OCI-M2 (cell line): ENCODE results near the gene ANKRD40CL.
"Not testable (repeated sequence)": the region's sequence is repeated elsewhere in the genome, so short reads cannot be mapped to it uniquely, and the experiment has no call there.

Experiments
- DNase-seq: peaks from one replicate; lab custom pipeline; 2025; ENCODE audit not compliant: unreplicated experiment; lab: John Stamatoyannopoulos, UW

ANKRD40CL gene, protein sequence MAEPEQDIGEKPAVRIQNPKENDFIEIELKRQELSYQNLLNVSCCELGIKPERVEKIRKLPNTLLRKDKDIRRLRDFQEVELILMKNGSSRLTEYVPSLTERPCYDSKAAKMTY

DNA sequence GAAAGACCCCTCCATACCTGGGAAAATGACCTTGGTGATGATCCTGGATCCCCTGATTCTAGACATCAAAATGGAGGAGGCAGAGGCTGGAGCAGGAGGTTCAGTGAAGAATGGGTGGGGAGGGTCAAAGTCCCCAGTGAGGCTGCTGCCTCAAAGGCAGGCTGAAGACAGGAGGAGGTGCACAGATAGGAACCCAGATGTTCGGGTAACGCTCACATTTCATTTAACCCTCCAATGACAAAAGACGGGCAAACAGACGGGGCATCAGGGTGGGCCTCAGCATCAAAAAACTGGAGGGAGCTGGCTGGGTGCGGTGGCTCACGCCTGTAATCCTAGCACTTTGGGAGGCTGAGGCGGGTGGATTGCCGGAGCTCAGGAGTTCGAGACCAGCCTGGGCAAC, at the start of gene ANKRD40CL:
Gene ANKRD40CL (minus strand): TSS at position 73 of the 400 bp plus-strand sequence. CDS start 605 bp downstream, outside the sequence.
- no peak for DNase-seq

DNA sequence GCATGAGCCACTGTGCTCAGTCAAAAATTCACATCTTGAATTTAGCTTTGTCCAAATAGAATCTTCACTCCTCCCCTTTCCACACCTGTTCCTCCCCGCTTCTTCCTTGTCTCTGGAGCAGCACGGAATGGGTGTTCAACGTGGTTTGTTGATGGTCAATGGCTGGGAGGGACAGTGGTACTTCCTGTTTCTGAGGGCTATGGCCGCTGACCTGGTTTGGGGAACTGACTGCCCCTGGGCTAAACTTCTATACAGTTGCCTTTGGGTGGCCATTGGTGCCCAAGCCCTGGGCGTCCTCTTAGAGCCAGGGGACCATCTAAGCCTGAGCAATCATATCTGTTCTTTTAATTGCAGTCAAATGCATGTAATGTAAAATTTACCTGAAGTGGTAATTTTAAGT, 49.0 kb upstream of the ANKRD40CL start:
- no peak for DNase-seq

DNA sequence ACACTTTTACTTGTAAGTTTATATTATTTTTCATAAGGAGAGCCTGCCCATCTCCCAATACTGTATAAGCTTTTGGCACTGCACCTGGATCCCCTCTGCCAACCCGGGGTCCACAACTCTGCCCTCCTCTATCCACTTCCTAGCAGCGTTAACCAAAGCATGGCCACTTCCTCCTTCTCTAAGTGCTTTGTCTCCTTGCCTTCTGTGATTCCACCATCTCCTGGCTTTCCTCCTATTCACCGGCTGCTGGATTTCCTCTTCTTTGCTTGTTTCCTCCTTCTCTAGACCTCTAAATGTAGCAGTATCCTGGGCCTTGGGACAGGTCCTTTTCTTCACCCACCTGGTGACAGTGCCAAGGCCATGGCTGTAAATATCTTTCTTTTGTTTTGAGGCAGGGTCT, 48.1 kb upstream of the ANKRD40CL start:
- no peak for DNase-seq

DNA sequence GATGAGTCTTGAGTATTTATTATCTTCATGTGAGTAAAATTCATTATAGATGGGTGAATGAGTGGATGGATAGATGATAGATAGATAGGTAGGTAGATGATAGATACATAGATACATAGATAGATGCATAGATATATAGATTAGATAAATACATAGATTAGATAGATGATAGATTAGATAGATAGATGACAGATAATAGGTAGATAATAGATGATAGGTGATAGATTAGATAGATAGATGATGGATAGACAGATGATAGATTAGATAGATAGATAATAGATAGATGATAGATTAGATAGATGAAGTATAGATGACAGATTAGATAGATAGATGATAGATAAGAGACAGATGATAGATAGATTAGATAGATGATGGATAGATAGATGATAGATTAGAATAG, 46.3 kb upstream of the ANKRD40CL start:
- no peak for DNase-seq

DNA sequence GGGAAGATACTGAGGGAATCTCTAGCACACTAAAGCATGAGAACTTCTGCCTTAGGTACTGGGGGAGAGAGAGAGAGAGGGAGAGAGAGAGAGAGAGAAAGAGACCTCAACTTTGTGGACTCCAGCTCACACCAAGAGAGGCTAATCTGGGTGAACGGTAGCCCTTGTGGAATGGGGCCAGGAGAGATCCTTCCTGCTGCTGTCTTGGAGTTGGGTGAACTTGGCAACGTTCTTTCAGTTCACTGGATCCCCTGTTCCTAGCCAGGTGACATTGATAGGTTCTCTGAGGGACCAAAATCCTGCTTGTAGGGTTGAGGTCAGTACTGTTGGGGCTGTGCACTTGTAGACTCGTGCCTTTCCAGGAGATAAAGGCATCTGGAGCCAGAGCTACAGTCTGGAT, 41.6 kb upstream of the ANKRD40CL start:
- DNase-seq, result no peak

DNA sequence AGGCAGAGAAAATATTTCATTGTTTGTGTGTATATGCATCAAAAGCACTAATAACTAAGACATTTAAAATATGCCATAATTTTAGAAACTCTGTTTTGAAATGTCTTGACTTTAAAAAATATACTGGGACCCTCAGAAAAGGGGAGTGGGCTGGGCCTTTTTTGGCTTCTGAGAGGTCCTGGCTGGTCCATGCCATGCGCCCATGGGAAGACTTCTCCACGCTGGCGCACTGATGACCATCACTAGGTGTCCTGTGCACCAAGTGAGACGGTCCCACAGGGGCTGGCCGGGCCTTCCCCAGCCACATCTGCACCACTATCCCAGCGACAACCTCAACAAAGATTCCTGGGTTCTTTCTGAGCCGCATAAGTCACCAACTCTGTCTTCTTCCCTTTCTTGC, 41.1 kb upstream of the ANKRD40CL start:
- no peak for DNase-seq

DNA sequence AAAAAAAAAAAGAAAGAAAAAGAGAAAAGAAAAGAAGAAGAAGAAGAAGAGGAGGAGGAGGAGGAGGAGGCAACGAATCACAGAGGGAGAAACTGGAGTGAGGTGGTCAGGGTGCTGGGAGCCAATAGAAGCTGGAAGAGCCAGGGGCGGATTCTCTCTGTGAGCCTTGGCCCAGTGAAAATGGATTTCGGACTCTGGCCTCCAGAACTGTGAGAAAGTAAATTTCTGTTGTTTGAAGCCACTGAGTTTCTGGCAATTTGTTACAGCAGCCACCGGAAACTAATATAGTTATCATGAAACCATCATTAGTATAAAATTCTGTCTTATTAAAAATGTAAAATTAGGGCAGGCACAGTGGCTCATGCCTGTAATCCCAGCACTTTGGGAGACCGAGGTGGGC, 40.4 kb upstream of the ANKRD40CL start:
- DNase-seq, result no peak

DNA sequence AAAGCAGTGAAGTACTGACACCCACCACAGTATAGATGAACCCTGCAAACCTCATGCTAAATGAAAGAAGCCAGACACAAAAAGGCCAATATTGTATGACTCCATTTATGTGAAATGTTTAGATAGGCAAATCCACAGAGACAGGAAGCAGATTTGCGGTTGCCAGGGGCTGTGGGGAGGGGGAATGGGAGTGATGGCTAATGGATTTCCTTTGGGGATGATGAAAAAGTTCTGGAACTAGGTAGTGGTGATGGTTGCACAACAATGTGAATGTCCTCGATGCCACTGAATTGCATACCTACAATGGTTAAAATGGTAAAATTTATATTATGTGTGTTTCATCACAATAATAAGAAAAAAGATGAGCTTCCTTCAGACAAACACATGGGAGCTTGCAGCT, 39.7 kb upstream of the ANKRD40CL start:
- DNase-seq, result no peak

DNA sequence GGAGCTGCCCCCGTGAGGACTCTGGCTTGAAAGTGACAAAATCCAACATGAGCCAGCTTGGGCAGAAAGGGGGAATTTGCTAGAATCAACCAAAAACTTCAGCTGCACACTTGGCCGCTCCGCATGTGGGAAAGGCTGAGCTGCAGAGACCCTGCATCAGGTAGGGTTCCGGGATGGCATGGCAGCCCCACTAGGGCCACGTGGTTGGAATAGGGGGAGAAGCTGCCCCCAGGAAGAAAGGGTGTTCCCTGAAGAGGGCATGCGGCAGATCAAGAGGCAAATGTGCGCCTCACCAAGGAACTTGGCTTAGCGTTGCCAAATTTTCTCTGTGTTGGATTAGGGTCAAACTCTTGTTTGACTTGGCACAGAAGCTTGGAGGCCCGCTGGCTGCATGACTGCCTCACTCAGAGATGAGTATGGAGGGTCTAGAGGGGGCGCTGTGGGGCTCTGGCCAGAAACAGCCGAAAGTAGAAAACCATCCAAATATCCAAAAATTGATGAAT, 38.9 kb upstream of the ANKRD40CL start:
- DNase-seq, result no peak

DNA sequence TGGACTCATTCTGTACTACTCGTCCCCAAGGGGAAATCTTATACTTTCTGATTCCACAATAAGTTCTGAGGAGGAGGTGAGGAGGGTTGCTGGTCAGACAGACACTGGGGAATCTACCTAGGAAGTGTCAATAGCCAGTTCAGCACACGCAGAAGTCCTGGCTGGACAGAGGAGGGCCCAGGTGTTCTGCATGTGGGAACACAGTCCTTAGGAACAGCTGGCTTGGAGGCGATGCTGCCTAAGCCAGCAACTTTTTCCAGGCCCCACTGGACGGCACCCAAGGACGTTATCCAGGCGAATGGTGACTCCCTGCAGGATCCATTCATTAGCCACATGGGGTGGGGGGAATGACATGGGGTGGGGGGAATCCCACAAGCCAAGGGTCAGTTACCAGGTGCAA, 38.2 kb upstream of the ANKRD40CL start:
- DNase-seq, result no peak

DNA sequence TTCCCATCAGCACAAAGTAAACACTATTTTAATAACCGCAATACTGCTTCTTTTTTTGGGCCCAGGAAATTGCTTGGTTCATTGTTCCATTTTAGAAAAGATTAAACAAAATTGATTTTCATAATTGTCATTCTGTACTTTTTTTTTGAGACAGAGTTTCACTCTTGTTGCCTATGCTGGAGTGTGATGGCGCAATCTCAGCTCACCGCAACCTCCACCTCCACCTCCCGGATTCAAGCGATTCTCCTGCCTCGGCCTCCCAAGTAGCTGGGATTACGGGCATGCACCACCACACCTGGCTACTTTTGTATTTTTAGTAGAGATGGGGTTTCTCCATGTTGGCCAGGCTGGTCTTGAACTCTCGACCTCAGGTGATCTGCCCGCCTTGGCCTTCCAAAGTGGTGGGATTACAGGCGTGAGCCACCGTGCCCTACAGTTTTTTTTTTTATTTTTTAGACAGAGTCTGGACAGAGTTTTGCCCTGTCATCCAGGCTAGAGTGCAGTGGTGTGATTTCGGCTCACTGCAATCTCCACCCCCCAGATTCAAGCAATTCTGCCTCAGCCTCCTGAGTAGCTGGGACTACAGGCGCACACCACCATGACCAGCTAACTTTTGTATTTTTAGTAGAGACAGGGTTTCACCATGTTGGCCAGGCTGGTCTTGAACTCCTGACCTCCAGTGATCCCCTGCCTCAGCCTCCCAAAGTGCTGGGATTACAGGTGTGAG, 37.6 kb upstream of the ANKRD40CL start:
- DNase-seq, result not testable (repeated sequence)

DNA sequence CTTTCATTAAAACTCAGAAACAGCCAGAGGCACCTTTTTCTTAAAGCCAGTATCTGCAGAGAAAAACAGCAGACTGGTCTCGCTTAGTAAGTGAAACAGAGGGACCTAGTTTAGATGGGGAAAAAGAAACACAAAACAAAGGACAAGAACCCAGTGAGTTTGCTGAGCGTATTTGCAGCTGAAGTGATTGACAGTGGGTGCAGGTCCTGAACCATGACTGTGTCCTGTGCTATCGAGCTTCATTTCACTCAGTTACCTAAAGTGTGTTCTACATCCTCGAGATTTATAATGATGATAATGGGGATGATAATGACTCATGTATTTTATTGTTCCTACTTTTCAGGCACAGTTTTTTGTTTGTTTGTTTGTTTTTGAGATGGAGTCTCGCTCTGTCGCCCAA, 36.4 kb upstream of the ANKRD40CL start:
- no peak for DNase-seq

DNA sequence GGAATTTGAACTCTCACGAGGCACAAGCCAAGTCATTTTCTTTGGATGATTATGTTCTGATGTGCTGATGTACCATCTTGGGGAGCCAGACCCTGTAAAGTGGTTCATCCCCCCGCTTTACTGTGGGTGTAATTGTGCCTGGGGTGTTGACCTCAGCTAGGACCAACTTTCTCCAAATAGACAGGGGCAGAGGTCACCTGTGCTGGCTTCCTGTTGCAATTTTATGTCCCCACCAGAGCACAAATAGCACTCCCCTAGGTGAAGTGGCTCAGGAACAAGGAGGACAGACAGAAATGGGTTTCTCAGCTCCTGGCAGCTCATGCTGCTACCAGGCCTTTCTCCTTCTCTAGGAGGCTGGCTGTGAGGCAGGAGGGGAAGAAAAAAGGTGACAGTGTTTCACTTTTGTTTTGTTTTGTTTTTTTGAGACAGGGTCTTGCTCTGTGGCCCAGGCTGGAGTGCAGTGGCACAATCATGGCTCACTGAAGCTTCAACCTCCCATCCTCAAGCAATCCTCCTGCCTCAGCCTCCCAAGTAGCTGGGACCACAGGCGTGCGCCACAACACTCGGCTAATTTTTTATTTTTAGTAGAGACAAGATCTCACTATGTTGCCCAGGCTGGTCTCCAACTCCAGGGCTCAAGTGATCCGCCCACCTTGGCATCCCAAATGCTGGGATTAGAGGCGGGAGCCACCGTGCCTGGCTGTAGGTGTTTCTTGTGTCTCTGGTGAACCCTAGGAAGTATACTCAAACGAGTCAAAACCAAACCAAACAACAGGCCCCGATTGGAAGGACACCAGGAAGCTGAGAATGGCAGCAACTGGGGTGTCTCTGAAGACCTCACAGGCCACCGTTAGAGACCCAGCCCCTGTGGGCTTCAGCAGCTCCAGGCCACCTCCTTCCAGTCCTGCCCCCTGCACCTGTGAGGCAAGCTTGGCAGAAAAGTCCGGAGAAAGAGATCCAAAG, 35.6 kb upstream of the ANKRD40CL start:
- DNase-seq, result no peak

DNA sequence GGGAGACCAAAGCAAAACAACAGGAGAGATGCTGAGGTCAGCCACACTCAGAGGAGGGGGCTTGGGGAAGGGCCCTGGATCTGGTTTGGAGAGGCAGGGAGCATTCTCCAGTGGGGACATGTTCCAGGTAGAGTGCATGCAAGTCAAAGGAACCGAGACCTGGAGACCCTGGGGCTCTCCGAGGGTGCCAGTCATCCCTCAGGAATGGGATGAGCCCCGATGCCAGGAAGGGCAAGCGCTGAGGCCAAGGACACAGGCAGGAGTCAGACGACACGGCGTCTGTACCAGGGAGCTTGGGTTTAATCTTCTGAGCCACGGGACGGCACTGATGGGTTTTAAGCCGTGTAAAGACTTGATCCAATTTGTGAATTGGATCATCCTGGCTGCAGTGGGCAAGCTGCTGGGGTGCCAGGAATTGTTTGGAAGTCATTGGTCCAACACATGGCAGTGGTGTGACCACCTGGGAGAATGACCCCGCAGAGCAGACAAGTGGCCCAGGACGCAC, 32.9 kb upstream of the ANKRD40CL start:
- DNase-seq, result no peak

DNA sequence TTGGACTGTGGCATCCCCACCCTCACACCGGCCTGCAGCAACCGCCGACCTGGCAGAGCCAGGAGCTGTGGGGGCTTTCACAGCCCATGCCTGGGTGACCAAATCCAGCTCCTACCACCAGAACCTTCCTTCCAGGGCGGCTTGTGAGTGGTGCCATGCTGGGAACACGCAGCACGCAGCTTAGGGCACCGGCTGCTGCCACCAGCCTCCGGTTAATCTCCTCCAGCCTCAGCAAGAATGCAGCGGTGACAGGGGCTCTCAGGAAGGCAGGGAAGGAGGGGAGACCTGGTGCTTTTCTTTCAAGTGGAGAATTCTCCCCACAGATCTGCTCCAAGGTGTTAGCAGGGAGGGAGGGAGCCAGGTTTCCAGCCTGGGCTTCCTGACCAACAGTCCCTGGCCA, 32.3 kb upstream of the ANKRD40CL start:
- DNase-seq, result no peak

DNA sequence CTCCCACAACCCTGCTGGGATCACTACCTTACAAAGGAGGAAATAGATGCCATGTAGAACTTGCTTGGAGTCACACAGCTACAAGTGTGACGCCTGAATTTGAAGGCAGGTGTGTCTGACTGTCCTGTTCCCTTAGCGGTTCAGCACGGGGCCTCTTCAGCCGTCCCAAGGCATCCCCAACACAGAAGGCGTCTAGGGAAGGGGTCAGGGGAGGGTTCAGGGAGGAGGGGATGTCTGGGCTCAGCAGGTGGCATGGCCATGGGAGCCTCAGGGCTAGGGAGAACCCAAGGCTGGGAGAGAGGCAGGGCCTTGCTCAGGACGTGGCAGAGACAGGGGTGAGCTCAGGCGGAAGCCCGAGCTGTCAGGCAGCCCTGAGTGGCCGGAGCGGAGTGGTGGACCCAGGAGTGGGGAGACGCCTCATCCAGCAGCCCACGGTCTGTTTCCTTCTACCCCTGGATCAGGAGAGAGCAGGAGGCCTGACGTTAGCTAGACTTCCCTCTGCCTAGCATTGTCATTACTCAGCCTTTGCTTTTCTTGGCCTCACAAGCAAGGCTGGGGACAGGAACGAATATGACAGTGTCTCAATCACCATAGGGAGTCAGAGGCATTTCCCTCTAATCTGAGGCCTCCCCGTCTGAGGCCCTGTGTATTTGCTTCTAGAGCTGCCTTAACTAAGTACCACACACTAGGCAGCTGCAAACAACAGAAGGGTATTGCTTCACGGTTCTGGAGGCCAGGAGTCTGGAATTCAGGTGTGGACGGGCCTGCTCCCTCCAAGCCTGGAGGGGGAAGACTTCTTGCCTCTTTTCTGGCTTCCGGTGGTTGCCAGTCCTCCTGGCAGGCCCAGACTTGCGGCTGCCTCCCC, 31.3 kb upstream of the ANKRD40CL start:
- no peak for DNase-seq

DNA sequence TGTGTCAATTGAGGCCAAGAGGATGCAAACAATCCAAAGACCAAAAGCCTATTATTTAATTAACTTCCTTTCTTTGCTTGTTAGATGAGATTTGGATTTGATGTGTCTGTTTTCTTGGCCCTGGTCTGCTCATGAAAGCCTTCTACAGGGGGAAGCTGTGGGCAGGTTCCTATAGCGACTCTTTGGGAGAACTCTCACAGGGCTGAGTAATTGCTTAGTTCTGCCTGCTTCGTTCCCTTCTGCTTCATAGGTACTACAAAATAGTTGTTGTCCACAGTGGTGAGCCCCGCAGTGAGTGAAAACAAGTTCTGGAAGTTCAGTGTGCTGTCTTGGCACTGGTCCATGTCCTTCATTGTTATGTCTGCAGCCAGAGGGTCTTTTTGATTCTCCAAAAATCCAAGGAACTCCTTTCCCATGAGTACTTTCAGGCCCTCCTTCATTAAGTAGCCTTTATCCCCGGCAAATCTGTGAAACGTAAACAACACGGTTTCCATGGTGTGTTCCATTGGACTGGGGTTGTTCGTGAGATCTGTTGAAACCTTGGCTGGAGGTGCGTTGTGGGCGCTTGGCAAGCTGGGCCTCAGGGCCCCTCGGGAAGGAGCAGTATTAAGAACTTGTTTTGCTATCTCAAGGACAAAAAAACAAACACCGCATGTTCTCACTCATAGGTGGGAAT, 30.0 kb upstream of the ANKRD40CL start:
- DNase-seq, result no peak

DNA sequence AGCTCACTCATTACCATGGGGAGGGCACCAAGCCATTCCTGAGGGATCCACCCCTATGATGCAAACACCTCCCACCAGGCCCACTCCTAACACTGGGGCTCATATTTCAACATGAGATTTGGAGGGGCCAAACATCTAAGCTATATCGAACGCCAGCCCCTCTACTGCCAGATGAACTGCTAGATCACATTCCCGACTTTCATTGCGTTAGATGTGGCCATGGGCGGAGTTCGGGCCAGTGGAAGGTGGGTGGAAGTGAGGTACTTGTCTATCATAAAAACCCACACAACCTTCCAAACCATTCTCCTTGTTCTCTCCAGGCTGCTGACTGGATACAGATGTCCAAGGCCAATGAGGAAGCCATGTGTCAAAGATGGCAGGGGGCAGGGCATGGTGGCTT, 27.0 kb upstream of the ANKRD40CL start:
- DNase-seq, result no peak

DNA sequence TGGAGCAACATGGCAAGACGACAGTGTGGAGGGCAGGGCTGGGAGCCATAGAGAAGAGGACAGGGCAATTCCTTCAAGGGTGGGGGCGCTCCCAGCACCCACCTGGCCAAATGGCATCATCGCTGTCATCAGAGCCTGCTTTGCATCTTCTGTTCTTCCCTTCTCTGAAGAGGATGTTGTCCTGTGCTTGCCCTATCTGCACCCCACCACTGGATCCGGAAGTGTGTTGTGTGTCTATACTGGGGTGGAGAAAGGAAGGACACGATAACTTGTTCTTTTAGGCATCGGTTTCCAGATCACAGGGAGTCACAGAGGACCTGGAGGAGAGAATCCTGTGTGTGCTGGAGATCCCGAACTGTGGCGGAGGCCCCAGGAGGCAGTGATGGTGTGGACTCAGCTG, 25.7 kb upstream of the ANKRD40CL start:
- DNase-seq, result no peak

DNA sequence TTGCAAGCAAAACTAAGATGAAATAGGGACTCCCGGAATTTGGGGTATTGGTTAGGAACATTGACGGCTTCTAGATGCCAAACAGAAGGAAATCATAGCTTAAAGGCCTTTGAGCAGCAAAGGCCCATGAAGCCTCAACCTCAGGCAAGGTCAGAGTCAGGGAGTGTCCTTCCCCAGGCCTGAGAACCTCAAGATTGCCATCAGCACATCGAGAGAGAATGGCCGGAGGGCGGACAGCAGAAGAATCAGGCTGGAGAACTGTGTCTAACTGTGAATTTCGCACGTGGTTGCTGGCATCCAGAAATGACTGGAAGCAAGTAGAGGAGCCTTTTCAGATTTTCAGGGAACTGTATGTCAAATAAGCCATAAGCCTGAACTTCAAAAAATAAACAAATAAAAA, 24.8 kb upstream of the ANKRD40CL start:
- no peak for DNase-seq
